Peyer's patch (tissue), 4 donors: Measurements from ENCODE around the gene CDS2.

Source experiments
- CTCF ChIP-seq, 6 experiments: fragments of 450-650 bp in 4 of 6; fragments of 200-600 bp in 2 of 6; sonication (generic) in 1 of 6; IDR thresholded peaks; one replicate each; pipeline ENCODE4 v1.5.1; 2017 to 2019; ENCODE audit warnings: antibody characterized with exemption in 6 of 6, mild to moderate bottlenecking in 3 of 6, moderate library complexity in 1 of 6
- POLR2A ChIP-seq, 2 donors: fragments of 450-650 bp; IDR thresholded peaks; one replicate each; pipeline ENCODE4 v1.5.1; 2017; ENCODE audit warnings: antibody characterized with exemption in 2 of 2, mild to moderate bottlenecking in 2 of 2, moderate library complexity in 2 of 2

- TF ChIP-seq CTCF (IDR thresholded peaks at IDR 0.05) (no peak), POLR2A (IDR thresholded peaks at IDR 0.05) (no peak)
Observed at GRCh38 chr20:5141615-5142014, 14.8 kb downstream of the CDS2 start.
